ENCODE data around the gene SLC39A1.

Gene SLC39A1

GRCh38 chr1:153946622-153947241 is 16.6 kb downstream of the SLC39A1 start, which contains the start of gene DENND4B:
Gene DENND4B, minus strand, starts transcription at chr1:153946718. Its CDS starts 2,344 bp downstream, at chr1:153944374.
- peak; percentile 74 for ATAC-seq

GRCh38 chr1:153945795-153946621 is 17.3 kb downstream of the SLC39A1 start:
- ATAC-seq = peak; percentile 60 to 62

- ATAC-seq = peak; percentile 58 to 67
These were observed 18.1 kb downstream of the SLC39A1 start for GRCh38 chr1:153945131-153945794.

- ATAC-seq = no peak
These were observed 18.6 kb downstream of the SLC39A1 start for GRCh38 chr1:153944827-153945117.

- ATAC-seq = no peak
These were observed 19.1 kb downstream of the SLC39A1 start for GRCh38 chr1:153944005-153944826.

- ATAC-seq = no peak
These were observed 20.4 kb downstream of the SLC39A1 start for GRCh38 chr1:153942766-153943549.

- ATAC-seq = no peak
These were observed 21.3 kb downstream of the SLC39A1 start for GRCh38 chr1:153941826-153942725.

GRCh38 chr1:153940756-153941155 is 22.6 kb downstream of the SLC39A1 start:
- ATAC-seq = no peak

GRCh38 chr1:153939476-153939875 is 23.9 kb downstream of the SLC39A1 start:
- no peak for ATAC-seq

GRCh38 chr1:153938996-153939395 is 24.3 kb downstream of the SLC39A1 start:
- ATAC-seq = no peak

GRCh38 chr1:153937331-153937730 is 26.0 kb downstream of the SLC39A1 start:
- no peak for ATAC-seq

- ATAC-seq = no peak
These were observed 27.1 kb downstream of the SLC39A1 start for GRCh38 chr1:153936011-153936802.

- no peak for ATAC-seq
These were observed 28.6 kb downstream of the SLC39A1 start for GRCh38 chr1:153934746-153935145.

GRCh38 chr1:153933955-153934354 is 29.4 kb downstream of the SLC39A1 start:
- no peak for ATAC-seq

- no peak for ATAC-seq
These were observed 29.9 kb downstream of the SLC39A1 start for GRCh38 chr1:153933430-153933829.

- no peak for ATAC-seq
These were observed 30.9 kb downstream of the SLC39A1 start for GRCh38 chr1:153932156-153933131.

GRCh38 chr1:153929981-153930948 is 33.1 kb downstream of the SLC39A1 start:
- ATAC-seq = no peak

GRCh38 chr1:153929426-153929825 is 33.9 kb downstream of the SLC39A1 start:
- no peak for ATAC-seq

Data from activated CD4-positive, CD25-positive, alpha-beta regulatory T cell treated with anti-CD3 and anti-CD28 coated beads, Interleukin-2, amount 50 U/mL, for 24 hours (primary cell).